Cardiac fibroblast (primary cell): ENCODE measurements around the gene ZCWPW1.

Experiments
- DNase-seq, 2 donors: peaks; one replicate each; pipeline versions ENCODE4 v3.0.0 to v3.0.0-alpha.2; 2010; ENCODE audit warnings: low read depth in 2 of 2
- H3K4me3 ChIP-seq, 2 donors: replicated peaks in 1 of 2; 1 replicate in 1 of 2; 2 replicates in 1 of 2; pipeline ENCODE4 v1.5.1; 2011; ENCODE audit warnings: low read depth in 2 of 2, low read length in 2 of 2, mild to moderate bottlenecking in 2 of 2, moderate library complexity in 1 of 2
- TF ChIP-seq, protein P1 (sequence below): IDR thresholded peaks from one replicate; pipeline ENCODE4 v1.5.1; 2011; ENCODE audit warnings: low read depth, mild to moderate bottlenecking, low read length, inconsistent platforms

The ZCWPW1 gene

DNA sequence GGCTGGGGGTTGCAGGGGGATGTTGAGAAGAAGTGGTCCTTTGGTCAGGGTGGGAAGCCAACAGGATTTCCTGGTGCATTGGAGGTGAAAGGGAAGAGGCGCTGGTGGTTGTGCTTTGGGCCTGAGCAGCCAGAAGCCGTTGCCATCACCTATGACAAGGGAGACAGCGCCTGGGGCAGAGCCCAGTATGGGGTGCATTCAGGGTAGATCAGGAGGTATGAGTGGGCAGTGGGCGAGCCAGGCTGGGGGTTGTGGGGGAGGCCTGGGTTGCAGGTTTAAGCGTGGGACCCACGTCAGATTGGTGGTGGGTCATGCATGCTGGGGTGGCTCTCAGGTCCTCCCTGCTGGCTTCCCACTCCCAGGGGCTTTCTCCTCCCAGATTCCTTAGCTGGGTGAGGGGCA, 76.8 kb downstream of the ZCWPW1 start:
- no peak overlapping the region for H3K4me3 ChIP-seq
- no peak for DNase-seq
- TF ChIP-seq, protein P1, sequence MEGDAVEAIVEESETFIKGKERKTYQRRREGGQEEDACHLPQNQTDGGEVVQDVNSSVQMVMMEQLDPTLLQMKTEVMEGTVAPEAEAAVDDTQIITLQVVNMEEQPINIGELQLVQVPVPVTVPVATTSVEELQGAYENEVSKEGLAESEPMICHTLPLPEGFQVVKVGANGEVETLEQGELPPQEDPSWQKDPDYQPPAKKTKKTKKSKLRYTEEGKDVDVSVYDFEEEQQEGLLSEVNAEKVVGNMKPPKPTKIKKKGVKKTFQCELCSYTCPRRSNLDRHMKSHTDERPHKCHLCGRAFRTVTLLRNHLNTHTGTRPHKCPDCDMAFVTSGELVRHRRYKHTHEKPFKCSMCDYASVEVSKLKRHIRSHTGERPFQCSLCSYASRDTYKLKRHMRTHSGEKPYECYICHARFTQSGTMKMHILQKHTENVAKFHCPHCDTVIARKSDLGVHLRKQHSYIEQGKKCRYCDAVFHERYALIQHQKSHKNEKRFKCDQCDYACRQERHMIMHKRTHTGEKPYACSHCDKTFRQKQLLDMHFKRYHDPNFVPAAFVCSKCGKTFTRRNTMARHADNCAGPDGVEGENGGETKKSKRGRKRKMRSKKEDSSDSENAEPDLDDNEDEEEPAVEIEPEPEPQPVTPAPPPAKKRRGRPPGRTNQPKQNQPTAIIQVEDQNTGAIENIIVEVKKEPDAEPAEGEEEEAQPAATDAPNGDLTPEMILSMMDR, result no peak
